Lung (tissue), 12 donors: ENCODE results near the gene NFE2L3. TPM values are rescaled to one million over a fixed set of nuclear protein-coding genes. Genes with fewer than 3 reads are reported as not detected.

Experiments used
- ATAC-seq: fragments of 200-7000 bp; cut with Tn5 transposase; one replicate; pipeline ENCODE4 v1.9.1; 2020; ENCODE audit warnings: moderate number of reproducible peaks; ENCODE audit not compliant: insufficient read depth, low FRiP score
- DNase-seq, 3 donors: peaks; one replicate each; pipeline ENCODE4 v3.0.0-alpha.2; 2013 to 2017
- H3K27ac ChIP-seq, 2 donors: one replicate each; pipeline ENCODE4 v1.5.1; 2013; ENCODE audit warnings: mild to moderate bottlenecking in 2 of 2, moderate library complexity in 2 of 2, control low read depth in 1 of 2, inconsistent platforms in 1 of 2, low read depth in 1 of 2, low read length in 1 of 2
- H3K27me3 ChIP-seq, 3 donors: one replicate each; pipeline ENCODE4 v1.5.1; 2013; ENCODE audit warnings: low read length in 2 of 3; ENCODE audit not compliant: control insufficient read depth in 3 of 3, insufficient read depth in 3 of 3
- H3K36me3 ChIP-seq, 4 donors: one replicate each; pipeline ENCODE4 v1.5.1; 2013; ENCODE audit warnings: low read length in 4 of 4, mild to moderate bottlenecking in 1 of 4, moderate library complexity in 1 of 4; ENCODE audit not compliant: control insufficient read depth in 4 of 4, insufficient read depth in 4 of 4
- H3K4me1 ChIP-seq, 5 donors: one replicate each; pipeline ENCODE4 v1.5.1; 2013; ENCODE audit warnings: low read length in 5 of 5, mild to moderate bottlenecking in 2 of 5, moderate library complexity in 1 of 5; ENCODE audit not compliant: control insufficient read depth in 5 of 5, insufficient read depth in 5 of 5
- H3K4me3 ChIP-seq: one replicate; pipeline ENCODE4 v1.5.1; 2013; ENCODE audit warnings: mild to moderate bottlenecking, control low read depth, moderate library complexity
- H3K9ac ChIP-seq, 2 donors: one replicate each; pipeline ENCODE4 v1.5.1; 2013; ENCODE audit warnings: low read length in 2 of 2, control low read depth in 1 of 2; ENCODE audit not compliant: insufficient read depth in 1 of 2
- H3K9me3 ChIP-seq, 4 donors: one replicate each; pipeline ENCODE4 v1.5.1; 2013; ENCODE audit warnings: low read length in 3 of 4, mild to moderate bottlenecking in 1 of 4, moderate library complexity in 1 of 4; ENCODE audit not compliant: control insufficient read depth in 4 of 4, insufficient read depth in 3 of 4
- WGBS, 2 donors: extraction: QIAGEN DNeasy Blood & Tissue Kit; methylation state at CpG; one replicate each; pipeline ENCODE4 v1.1.7; 2013; 5-methylcytosine and 5-hydroxymethylcytosine counted together
- polyA plus RNA-seq, 2 donors: library from polyadenylated mRNA; stranded (reverse); fragments of 200-250 nt; gene quantifications; one replicate each; pipeline ENCODE4 v1.2.1, GENCODE V29; 2013
- total RNA-seq, 2 donors: library from RNA; depleted of rRNA in 1 of 2; stranded (reverse); fragments of >200 nt in 1 of 2; gene quantifications; one replicate each; pipeline ENCODE4 v1.2.1, GENCODE V29; 2014 to 2021
- TF ChIP-seq, protein P1 (sequence below): IDR thresholded peaks from 2 replicates; pipeline ENCODE4 v1.5.1; 2012; ENCODE audit warnings: mild to moderate bottlenecking; ENCODE audit errors: control extremely low read depth, extremely low read depth
- donor health status: control.
- donor health status: control.
- donor health status: Bipolar disorder and iron deficiency.
- donor health status: healthy.
- donor health status: DM: yes; HTN: yes; CAD: no.

Gene NFE2L3
- total and polyA plus RNA-seq, 4 donors = 3.6 to 6.5 (median 5.1) TPM

DNA sequence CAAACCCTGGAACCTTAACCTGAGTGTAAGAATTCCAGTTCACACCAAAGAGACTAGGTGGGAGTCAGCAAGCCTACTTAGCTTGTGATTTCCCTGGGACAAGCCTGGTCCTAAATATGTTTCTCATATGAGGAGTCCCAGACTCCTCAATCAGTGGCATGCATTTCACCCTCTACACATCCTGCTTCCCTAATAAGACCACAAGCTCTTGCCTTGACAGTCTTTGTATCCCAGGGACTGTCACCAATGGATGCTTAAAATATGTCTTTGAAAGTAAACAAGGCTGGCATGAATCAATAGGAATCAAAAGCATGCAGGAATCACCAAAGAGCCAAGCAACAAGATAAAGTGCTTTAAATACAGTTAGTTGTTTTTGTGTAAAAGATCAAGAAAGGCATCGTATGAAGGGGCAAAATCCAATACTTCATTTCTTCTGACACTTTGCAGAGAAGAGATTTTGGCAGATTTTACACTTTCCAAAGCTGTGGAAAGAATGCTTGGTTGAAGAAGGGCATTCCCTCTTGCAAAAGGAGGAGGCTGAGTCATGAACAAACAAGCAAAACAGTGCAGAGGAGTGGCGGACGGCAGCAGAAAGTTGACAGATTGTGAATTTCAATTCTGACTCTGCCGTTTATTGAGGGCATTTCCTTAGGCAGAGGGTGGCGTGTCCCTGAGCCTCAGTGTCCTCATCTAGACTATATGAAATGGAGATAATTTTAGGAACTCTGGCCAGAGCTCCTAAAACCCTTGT, 8.5 kb upstream of the NFE2L3 start:
- TF ChIP-seq, protein P1, sequence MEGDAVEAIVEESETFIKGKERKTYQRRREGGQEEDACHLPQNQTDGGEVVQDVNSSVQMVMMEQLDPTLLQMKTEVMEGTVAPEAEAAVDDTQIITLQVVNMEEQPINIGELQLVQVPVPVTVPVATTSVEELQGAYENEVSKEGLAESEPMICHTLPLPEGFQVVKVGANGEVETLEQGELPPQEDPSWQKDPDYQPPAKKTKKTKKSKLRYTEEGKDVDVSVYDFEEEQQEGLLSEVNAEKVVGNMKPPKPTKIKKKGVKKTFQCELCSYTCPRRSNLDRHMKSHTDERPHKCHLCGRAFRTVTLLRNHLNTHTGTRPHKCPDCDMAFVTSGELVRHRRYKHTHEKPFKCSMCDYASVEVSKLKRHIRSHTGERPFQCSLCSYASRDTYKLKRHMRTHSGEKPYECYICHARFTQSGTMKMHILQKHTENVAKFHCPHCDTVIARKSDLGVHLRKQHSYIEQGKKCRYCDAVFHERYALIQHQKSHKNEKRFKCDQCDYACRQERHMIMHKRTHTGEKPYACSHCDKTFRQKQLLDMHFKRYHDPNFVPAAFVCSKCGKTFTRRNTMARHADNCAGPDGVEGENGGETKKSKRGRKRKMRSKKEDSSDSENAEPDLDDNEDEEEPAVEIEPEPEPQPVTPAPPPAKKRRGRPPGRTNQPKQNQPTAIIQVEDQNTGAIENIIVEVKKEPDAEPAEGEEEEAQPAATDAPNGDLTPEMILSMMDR = no peak
- Histone ChIP-seq H3K27me3 (no peaks in the 10 kb centered on the region), H3K9ac (no peak overlapping the region), H3K4me3 (no peak overlapping the region), H3K36me3 (no peaks in the 10 kb centered on the region), H3K9me3 (no peaks in the 10 kb centered on the region), H3K4me1 (peaks cover 0 to 8% (median 6%) of the 10 kb centered on the region in 5 donors), H3K27ac (no peak overlapping the region)
- DNase-seq (no peak), ATAC-seq (peak; percentile 51)
- WGBS, 2 donors = 48 to 63% methylated on average over 5 of the region's 5 CpGs

DNA sequence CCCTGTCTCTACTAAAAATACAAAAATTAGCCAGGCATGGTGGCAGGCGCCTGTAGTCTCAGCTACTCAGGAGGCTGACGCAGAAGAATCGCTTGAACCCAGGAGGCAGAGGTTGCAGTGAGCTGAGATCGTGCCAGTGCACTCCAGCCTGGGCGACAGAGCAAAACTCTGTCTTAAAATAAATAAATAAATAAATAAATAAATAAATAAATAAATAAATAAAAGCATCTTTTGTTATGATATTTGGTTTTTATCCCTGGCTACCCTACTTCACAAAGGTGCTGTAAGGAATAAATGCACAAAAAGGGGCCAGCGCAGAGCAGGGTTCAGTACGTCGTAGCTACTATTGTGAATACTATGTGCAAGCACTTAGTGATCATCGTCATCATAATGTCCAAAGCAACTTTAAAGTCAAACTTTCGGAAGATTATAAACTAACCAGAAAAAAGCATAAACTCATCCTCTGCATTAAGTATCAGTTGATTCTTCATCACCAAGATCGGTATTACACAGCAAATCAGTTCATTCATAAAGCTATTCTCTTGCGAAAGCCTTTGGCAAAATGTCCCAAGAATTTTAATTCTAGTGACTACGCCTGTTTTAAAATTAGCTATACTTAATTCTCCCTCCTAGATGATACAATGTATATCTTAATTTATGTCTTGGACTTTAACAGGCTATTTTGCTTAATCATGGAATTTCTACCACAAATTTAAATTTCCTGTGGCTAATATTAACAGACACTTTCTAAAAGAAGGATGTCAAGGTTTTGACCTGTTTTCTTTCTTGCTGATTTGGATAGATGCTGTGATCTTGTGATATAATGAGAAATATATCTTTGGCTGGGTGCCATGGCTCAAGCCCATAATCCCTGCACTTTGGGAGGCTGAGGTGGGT, 7.6 kb upstream of the NFE2L3 start:
- H3K4me1 ChIP-seq = peaks cover 0 to 8% (median 6%) of the 10 kb centered on the region in 5 donors
- no peak for ATAC-seq
- H3K27me3 ChIP-seq = no peaks in the 10 kb centered on the region
- TF ChIP-seq, protein P1 = no peak
- H3K36me3 ChIP-seq = no peaks in the 10 kb centered on the region
- peak in 2 of 3 donors; percentile 55 to 73 for DNase-seq
- no peak overlapping the region for H3K27ac ChIP-seq
- H3K9me3 ChIP-seq = no peaks in the 10 kb centered on the region
- WGBS, 2 donors = 85% methylated on average over 13 of the region's 13 CpGs
- H3K4me3 ChIP-seq = no peak overlapping the region
- H3K9ac ChIP-seq = no peak overlapping the region

DNA sequence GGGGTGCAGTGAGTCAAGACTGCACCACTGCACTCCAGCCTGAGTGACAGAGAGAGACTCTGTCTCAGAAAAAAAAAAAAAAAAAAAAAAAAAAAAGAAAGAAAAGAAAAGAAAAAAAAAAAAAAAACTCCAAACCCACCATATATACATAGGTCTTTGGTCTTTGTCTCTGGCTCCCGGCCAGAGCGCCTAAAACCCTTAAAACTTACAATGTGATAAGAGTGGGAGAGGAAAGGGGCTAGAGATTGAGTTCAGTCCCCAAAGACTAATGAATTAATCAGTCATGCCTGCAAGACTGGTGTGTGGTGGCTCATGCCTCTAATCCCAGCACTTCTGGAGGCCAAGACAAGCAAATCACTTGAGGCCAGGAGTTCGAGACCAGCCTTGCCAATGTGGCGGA, 6.8 kb upstream of the NFE2L3 start:
- Histone ChIP-seq H3K9ac (no peak overlapping the region), H3K4me1 (peaks cover 0 to 8% (median 6%) of the 10 kb centered on the region in 5 donors), H3K9me3 (no peaks in the 10 kb centered on the region), H3K4me3 (no peak overlapping the region), H3K27me3 (peaks cover 0 to 3% (median 0%) of the 10 kb centered on the region in 3 donors), H3K27ac (no peak overlapping the region), H3K36me3 (no peaks in the 10 kb centered on the region)
- ATAC-seq (no peak), DNase-seq (no peak)
- WGBS, 2 donors = 89 to 94% methylated on average over 4 of the region's 4 CpGs
- TF ChIP-seq, protein P1 = no peak
